Hindlimb muscle (tissue), 1 donor: Measurements from ENCODE around the gene PLEKHG3. TPM values are rescaled to one million over a fixed set of nuclear protein-coding genes. Genes with fewer than 3 reads are reported as not detected.

Source experiments
- DNase-seq: peaks from one replicate; pipeline ENCODE4 v3.0.0-alpha.2; 2013
- polyA plus RNA-seq: library from polyadenylated mRNA; unstranded; fragments of 120-200 nt; gene quantifications from one replicate; pipeline ENCODE4 v1.2.1, GENCODE V29; 2013; ENCODE audit not compliant: insufficient read length

The PLEKHG3 gene
- polyA plus RNA-seq, 1 donor = 24.8 TPM

DNA sequence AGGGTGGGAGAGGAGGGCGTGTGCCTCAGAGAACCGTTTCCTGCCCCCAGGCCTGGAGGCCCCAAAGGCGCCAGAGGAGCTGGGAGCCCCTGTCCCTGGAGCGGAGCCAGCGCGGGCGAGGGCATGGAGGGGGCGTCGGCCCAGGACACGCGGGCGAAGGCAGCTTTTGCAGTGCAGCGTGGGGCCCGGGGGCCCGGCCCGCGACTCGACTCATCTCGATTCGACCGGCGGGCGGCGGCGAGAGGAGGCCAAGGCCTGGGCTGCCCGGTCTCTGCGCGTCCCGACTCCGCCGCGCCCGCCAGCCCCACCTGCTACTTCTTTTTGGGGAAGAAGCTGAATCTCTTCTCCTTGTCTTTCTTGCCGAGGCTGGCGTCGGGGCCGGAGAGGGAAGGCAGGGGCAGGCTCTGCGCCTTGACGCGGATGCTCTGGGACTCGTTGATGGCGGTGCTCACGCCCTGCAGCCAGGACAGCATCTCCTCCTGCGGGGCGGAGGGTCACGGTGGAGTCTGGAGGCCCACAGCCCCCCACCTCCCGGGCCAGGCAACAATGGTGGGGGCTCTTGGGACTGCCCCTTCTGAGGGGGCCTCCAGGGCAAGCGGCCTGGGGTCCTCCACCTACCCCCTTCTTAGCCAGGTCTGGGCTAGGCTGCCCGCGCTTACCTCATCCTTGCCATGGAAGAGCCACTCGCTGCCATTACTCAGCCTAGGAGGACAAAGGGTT, 44.9 kb downstream of the PLEKHG3 start:
- DNase-seq = no peak

GRCh38 chr14:64752909-64753308, 48.7 kb downstream of the PLEKHG3 start:
- DNase-seq = no peak

- no peak for DNase-seq
Observed at GRCh38 chr14:64753374-64753773, 49.1 kb downstream of the PLEKHG3 start.

- DNase-seq = no peak
Observed at GRCh38 chr14:64753999-64754398, 49.8 kb downstream of the PLEKHG3 start.

GRCh38 chr14:64754685-64755084, 50.5 kb downstream of the PLEKHG3 start:
- DNase-seq = no peak

GRCh38 chr14:64755781-64756221, 51.6 kb downstream of the PLEKHG3 start:
- no peak for DNase-seq

DNA sequence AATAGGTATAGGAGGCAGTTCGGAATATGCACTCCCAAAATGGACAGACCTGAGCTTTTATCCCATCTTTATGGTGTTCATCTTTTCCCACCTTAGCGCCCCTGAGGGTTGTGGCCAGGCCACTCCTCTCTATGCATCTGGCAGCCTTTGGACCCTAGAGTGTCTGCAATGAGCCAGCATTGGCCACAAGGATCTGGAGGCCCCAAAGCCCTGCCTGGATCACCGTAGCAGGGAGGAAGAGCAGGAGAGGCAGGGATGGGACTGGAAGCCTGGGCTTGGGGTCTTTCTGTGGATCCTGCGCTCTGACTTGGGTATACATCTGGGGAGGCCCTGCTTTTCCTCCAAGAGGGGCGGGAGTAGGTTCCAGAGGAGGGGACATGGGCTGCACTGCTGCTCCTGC, 52.5 kb downstream of the PLEKHG3 start:
- DNase-seq = no peak

DNA sequence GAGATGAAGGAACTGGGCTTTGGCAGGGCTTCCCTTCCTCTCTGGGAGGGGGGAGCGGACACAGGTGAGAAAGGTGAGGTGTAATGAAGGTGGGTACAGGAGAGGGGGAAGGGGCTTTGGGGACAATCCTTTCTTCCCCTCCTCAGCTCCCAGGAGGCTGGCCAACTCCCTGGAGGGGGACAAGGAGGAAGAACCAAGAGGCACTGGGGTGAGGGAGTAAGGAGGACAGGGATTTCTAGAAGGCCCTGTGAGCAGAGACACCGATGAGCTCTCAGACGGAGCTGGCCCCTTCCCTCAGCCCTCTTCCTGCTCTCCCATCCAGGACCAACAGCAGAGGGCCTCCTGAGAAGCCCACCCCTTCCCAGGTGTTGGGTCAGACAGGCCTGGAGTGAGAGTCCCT, 53.4 kb downstream of the PLEKHG3 start:
- no peak for DNase-seq

GRCh38 chr14:64758025-64758521, 53.8 kb downstream of the PLEKHG3 start:
- no peak for DNase-seq

DNA sequence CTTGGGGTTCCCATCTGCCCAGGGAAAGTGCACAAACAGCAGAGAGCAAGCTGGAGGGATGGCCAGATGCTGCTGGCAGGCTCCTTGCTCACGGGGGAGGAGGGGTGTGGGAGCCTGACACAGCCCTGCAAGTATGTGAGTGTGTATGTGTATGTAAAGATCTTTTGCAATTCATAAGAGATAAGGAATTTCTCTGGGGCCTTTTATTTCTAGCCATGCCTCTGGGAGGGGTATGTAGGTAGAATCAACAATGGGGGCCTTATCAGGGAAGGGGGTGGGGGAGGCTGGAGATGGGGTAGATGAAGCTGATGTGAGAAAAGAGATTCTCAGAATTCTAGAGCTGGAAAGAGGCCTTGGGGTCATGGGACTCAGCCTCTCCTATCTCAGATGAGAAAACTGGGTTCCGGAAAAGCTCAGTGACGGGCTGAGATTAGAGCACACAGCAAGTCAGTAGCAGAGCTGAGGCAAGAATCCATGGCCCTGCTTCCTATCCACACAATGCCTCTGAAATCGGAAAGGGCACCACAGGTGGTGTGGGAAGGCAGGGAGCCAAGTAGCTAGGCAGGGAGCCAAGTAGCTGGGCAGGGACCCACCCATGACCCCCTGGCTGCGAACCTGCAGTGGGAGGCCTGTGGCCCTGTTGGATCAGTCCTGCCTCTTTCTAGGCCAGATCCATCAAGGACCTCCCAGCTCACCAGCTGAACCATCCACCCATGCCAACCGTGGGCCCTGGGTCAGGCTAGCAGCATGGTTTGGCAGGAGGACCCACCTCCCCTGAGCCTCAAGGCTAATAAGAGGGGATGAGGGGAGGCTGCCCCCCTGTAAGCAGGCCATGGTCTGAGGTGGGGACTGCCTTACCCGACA, 54.7 kb downstream of the PLEKHG3 start:
- peak; percentile 59 for DNase-seq

- DNase-seq = no peak
Observed at GRCh38 chr14:64759555-64759938, 55.3 kb downstream of the PLEKHG3 start.

DNA sequence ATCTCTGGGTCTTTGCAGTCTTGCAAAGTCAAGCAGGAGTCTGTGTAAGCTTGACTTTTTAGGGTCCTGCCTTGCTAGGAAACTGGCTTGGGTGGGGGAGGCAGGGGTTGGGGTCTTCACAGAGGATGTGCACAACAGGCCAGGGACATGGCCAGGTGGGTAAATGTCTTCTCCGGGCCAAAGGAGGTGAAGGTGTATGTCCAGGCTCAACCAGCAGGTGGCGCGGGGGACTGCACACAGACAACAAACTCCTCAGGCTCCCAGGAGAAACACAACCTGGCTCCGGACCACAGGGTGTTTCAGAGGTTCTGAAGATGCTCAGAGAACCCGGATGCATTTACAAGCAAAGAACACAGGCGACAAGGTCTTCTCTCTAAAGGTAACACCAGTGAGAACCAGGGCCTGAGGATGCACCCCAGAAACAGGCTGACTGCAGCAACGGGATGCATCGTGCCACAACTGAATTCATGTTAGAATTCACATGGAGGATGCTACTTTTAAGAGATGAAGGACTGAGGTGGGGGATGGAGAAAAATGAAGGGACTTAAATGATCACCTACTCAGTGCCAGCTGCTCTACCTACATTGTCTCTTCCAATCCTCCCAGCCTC, 56.0 kb downstream of the PLEKHG3 start:
- no peak for DNase-seq

- no peak for DNase-seq
Observed at GRCh38 chr14:64760916-64761315, 56.7 kb downstream of the PLEKHG3 start.

- no peak for DNase-seq
Observed at GRCh38 chr14:64761441-64762043, 57.3 kb downstream of the PLEKHG3 start.

GRCh38 chr14:64762044-64763034, 58.1 kb downstream of the PLEKHG3 start:
- DNase-seq = peak; percentile 83

- no peak for DNase-seq
Observed at GRCh38 chr14:64763085-64763782, 59.0 kb downstream of the PLEKHG3 start.

DNA sequence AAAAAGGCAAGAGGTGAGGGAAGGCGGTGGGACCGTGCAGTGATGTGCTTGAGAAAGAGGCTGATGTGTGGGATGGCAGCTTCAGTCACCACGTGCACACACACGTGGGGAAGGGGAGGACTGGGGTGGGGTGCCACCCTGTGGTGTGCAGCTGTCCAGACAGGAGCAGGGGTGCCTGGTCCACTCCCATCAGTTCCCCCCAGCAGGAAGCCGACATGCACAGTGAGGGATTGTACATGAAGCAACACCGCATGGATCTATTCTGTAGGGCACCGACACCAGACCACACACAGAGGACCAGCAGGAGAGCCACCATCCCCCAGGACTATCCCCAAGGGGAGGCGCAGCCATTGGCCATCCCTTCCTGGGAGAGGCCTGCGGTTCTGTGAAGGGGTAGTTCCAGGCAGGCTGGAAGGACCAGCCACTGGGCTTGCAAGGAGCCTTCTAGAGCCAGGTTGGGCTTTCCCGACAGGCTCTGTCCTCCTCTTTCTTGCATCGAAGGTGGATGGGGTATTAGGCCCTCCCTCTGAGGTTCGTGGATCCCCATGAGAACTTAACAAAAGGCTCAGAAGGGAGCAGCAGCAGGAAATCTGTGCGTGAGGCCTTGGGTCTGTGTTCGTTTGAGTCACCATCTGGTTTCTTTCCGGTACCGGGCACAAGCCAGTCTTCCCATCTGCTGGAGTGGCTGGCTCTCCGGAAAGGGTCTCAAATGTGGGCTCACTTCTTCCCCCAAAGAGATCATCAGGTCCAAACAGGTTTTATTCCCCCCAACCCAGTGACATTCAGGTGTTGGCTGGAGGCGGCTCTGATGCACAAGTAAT, 59.8 kb downstream of the PLEKHG3 start:
- DNase-seq = no peak

- DNase-seq = peak; percentile 86
Observed at GRCh38 chr14:64764641-64765520, 60.7 kb downstream of the PLEKHG3 start.
